BE2C (cell line): ENCODE results near the gene DPPA2.

ENCODE experiments used
- DNase-seq: peaks from one replicate; pipeline ENCODE4 v3.0.0-alpha.2; 2020
- H3K27me3 ChIP-seq: fragments of 250-450 bp; sonication (Bioruptor Pico); 2 replicates; pipeline ENCODE4 v1.5.1; 2020; ENCODE audit warnings: mild to moderate bottlenecking
- H3K36me3 ChIP-seq: fragments of 250-450 bp; sonication (Bioruptor Pico); 2 replicates; pipeline ENCODE4 v1.5.1; 2020; ENCODE audit warnings: mild to moderate bottlenecking
- H3K4me1 ChIP-seq: fragments of 250-450 bp; sonication (Bioruptor Pico); 2 replicates; pipeline ENCODE4 v1.5.1; 2020
- H3K4me3 ChIP-seq: 2 replicates; pipeline ENCODE4 v1.5.1; 2011; ENCODE audit warnings: low read depth, low read length
- H3K9me3 ChIP-seq: fragments of 250-450 bp; sonication (Bioruptor Pico); 2 replicates; pipeline ENCODE4 v1.5.1; 2020
- TF ChIP-seq, protein P1 (sequence below): IDR thresholded peaks from 2 replicates; pipeline ENCODE4 v1.5.1; 2012; ENCODE audit warnings: mild to moderate bottlenecking, low read depth, low read length

The DPPA2 gene

DNA sequence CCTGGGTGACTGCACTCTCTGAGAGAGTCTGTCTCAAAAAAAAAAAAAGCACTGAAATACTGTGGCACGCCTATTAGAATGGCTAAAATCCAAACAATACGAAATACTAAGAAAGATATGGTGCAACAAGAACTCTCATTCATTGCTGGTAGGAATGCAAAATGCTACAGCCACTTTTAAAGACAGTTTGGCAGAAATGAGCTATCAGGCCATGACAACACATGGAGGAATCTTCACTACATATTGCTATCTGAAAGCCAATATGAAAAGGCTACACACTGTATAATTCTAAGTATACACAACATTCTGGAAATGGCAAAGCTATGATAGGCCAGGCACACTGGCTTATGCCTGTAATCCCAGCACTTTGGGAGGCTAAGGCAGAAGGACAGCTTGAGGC, 18.8 kb downstream of the DPPA2 start:
- no peaks in the 10 kb centered on the region; the same call in 1 of the 2 replicates for H3K9me3 ChIP-seq
- no peak overlapping the region for H3K4me3 ChIP-seq
- DNase-seq = no peak
- H3K4me1 ChIP-seq = no peaks in the 10 kb centered on the region
- no peaks in the 10 kb centered on the region for H3K36me3 ChIP-seq
- TF ChIP-seq, protein P1, sequence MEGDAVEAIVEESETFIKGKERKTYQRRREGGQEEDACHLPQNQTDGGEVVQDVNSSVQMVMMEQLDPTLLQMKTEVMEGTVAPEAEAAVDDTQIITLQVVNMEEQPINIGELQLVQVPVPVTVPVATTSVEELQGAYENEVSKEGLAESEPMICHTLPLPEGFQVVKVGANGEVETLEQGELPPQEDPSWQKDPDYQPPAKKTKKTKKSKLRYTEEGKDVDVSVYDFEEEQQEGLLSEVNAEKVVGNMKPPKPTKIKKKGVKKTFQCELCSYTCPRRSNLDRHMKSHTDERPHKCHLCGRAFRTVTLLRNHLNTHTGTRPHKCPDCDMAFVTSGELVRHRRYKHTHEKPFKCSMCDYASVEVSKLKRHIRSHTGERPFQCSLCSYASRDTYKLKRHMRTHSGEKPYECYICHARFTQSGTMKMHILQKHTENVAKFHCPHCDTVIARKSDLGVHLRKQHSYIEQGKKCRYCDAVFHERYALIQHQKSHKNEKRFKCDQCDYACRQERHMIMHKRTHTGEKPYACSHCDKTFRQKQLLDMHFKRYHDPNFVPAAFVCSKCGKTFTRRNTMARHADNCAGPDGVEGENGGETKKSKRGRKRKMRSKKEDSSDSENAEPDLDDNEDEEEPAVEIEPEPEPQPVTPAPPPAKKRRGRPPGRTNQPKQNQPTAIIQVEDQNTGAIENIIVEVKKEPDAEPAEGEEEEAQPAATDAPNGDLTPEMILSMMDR = no peak
- no peaks in the 10 kb centered on the region for H3K27me3 ChIP-seq

DNA sequence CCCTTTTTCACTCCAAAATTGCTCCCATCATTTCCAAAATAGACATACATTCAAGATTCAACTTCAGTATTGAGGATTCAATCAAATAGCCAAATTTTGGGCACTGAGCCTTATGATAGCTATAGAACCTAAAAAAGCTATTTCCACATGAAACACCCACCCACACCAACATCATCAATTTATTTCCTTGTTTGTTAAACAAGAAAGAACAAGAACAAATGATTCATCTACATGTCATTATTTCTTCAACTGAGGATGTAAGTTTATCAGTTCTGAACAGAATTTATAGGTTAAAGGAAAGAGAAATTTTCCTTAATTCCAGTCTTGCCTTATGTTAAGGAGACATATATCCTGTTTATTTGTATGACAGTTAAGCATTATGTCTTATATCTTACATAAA, 32.2 kb downstream of the DPPA2 start:
- TF ChIP-seq, protein P1 = no peak
- H3K27me3 ChIP-seq = no peaks in the 10 kb centered on the region
- H3K4me1 ChIP-seq = no peaks in the 10 kb centered on the region
- no peaks in the 10 kb centered on the region; the same call in 1 of the 2 replicates for H3K9me3 ChIP-seq
- no peak for DNase-seq
- no peaks in the 10 kb centered on the region for H3K36me3 ChIP-seq
- H3K4me3 ChIP-seq = no peak overlapping the region

DNA sequence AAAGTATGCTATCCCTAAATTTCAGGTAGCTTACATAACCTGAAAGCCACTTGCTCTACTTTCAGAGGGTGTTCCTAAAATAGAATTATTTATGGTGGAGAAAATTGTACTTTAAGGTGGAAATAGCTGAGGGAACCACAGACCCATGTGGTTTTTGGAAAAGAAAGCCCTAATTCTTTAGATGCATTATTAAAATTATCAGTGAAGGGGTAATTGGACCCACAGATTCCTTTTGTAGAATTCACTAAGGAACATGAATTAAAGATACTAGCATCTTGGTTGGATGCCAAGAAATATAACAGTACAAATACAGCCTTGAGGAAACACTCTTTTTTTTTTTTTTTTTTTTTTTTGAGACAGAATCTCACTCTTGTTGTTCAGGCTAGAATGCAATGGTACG, 37.8 kb downstream of the DPPA2 start:
- TF ChIP-seq, protein P1 = no peak
- Histone ChIP-seq H3K4me1 (no peaks in the 10 kb centered on the region), H3K36me3 (no peaks in the 10 kb centered on the region), H3K27me3 (no peaks in the 10 kb centered on the region), H3K9me3 (no peaks in the 10 kb centered on the region; the same call in 1 of the 2 replicates), H3K4me3 (no peak overlapping the region)
- DNase-seq = no peak

DNA sequence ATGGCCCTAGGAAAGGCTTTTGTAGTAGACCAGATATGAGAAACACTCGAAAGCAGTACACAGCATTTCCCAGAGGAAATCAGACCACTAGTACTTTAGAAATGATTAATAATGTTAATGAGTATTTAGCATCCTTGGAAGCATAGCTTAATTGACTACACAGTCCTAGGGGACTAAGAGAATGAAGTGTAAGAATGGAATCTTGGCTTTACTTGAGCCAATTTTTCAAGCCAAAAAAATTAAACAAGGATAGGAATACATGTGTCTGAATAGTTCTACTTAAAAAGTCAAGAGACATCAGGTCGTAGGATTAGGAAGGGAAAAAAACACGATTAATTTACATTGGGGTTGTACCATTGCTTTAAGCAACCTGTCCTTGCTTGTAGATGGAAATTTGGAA, 38.2 kb downstream of the DPPA2 start:
- no peaks in the 10 kb centered on the region for H3K36me3 ChIP-seq
- H3K9me3 ChIP-seq = no peaks in the 10 kb centered on the region; the same call in 1 of the 2 replicates

DNA sequence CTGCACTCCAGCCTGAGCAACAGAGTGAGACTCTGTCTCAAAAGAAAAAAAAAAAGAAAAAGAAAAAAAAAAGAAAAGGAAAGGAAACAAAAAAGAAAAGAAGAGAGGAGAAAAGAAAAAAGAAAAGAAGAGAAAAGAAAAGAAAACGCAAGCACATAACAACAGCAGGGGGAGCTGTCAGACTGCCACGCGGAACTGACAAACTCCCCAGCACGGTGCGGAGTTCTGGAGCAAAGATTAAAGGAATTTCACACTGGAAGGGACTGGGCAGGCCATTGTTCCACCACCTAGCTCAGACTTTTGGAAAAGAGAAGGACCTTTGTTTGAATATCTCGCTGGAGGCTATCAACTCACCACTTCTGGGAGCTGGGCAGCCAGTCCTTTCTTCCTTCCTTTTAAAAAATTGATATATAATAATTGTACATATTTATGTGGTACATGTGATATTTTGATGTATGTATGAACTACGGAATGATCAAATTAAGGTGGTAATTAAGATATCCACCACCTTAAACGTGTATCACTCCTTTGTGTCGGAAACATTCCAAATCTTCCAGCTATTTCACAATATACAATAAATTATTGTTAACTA, 40.5 kb downstream of the DPPA2 start:
- no peaks in the 10 kb centered on the region for H3K27me3 ChIP-seq

More for the DNA sequence above, 38.2 kb downstream of the DPPA2 start:
- no peaks in the 10 kb centered on the region for H3K4me1 ChIP-seq
- H3K4me3 ChIP-seq = no peak overlapping the region
- TF ChIP-seq, protein P1 = no peak
- H3K27me3 ChIP-seq = no peaks in the 10 kb centered on the region
- no peak for DNase-seq

DNA sequence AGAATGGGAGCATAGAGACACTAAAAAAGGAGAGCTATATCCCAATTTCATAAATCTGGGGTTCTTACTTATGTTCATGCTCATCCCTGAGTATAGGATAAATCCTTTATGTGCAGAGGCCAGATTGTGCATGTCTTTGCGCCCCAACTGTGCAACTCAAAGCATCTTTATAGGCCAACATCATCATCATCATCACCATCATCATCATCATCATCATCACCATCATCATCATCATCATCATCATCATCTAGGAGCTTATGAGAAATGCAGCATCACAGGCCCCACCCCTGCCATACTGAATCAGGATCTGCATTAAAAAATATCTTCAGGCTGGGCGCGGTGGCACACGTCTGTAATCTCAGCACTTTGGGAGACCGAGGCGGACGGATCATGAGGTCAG, 45.5 kb downstream of the DPPA2 start:
- Histone ChIP-seq H3K4me1 (no peaks in the 10 kb centered on the region), H3K4me3 (no peak overlapping the region), H3K36me3 (no peaks in the 10 kb centered on the region), H3K9me3 (no peaks in the 10 kb centered on the region), H3K27me3 (no peaks in the 10 kb centered on the region)
- DNase-seq = no peak
- TF ChIP-seq, protein P1 = no peak

More for the DNA sequence above, 40.5 kb downstream of the DPPA2 start:
- TF ChIP-seq, protein P1 = peak; percentile 61
- Histone ChIP-seq H3K4me1 (no peaks in the 10 kb centered on the region), H3K4me3 (no peak overlapping the region), H3K36me3 (no peaks in the 10 kb centered on the region), H3K9me3 (no peaks in the 10 kb centered on the region)
- DNase-seq = peak; percentile 30
